Activated CD4-positive, alpha-beta T cell treated with anti-CD3 and anti-CD28 coated beads, Interleukin-2, amount 50 U/mL, for 24 hours (primary cell): ENCODE data around the gene CHRNB4.
"Not testable (repeated sequence)": the region's sequence is repeated elsewhere in the genome, so short reads cannot be mapped to it uniquely, and the experiment has no call there.

Experiments
- DNase-seq, 2 donors: peaks; one replicate each; pipeline ENCODE4 v3.0.0-alpha.2; 2020; ENCODE audit warnings: low read depth in 1 of 2, low spot score in 1 of 2

CHRNB4 gene

GRCh38 chr15:78641102-78641748 lies at the start of gene CHRNB4:
Gene CHRNB4 (minus strand): TSS chr15:78641210. CDS start chr15:78641133, 77 bp downstream.
- DNase-seq = no peak

GRCh38 chr15:78689626-78690025 lies 48.6 kb upstream of the CHRNB4 start:
- no peak for DNase-seq

GRCh38 chr15:78685925-78686324 lies 44.9 kb upstream of the CHRNB4 start:
- DNase-seq = no peak

GRCh38 chr15:78685159-78685921 lies 44.3 kb upstream of the CHRNB4 start:
- DNase-seq = no peak

- no peak for DNase-seq
Observed at GRCh38 chr15:78684657-78685056, 43.6 kb upstream of the CHRNB4 start.

- DNase-seq = not testable (repeated sequence)
Observed at GRCh38 chr15:78683599-78683998, 42.6 kb upstream of the CHRNB4 start.

GRCh38 chr15:78682693-78683410 lies 41.8 kb upstream of the CHRNB4 start:
- DNase-seq = no peak

GRCh38 chr15:78682004-78682651 lies 41.1 kb upstream of the CHRNB4 start:
- DNase-seq = no peak

- no peak for DNase-seq
Observed at GRCh38 chr15:78681281-78682003, 40.4 kb upstream of the CHRNB4 start.

GRCh38 chr15:78680431-78681075 lies 39.5 kb upstream of the CHRNB4 start:
- no peak for DNase-seq

GRCh38 chr15:78679089-78679511 lies 38.1 kb upstream of the CHRNB4 start:
- no peak for DNase-seq

- no peak for DNase-seq
Observed at GRCh38 chr15:78676424-78677110, 35.6 kb upstream of the CHRNB4 start.

- no peak for DNase-seq
Observed at GRCh38 chr15:78675617-78676360, 34.8 kb upstream of the CHRNB4 start.

GRCh38 chr15:78675206-78675605 lies 34.2 kb upstream of the CHRNB4 start:
- no peak for DNase-seq

GRCh38 chr15:78673917-78674444 lies 33.0 kb upstream of the CHRNB4 start:
- no peak for DNase-seq

- DNase-seq = no peak
Observed at GRCh38 chr15:78673476-78673875, 32.5 kb upstream of the CHRNB4 start.

- DNase-seq = no peak
Observed at GRCh38 chr15:78672285-78673014, 31.4 kb upstream of the CHRNB4 start.

GRCh38 chr15:78671626-78672211 lies 30.7 kb upstream of the CHRNB4 start:
- no peak for DNase-seq
